SK-N-SH (cell line): ENCODE measurements around the gene S100A8. TPM values are rescaled to one million over a fixed set of nuclear protein-coding genes. Genes with fewer than 3 reads are reported as not detected.

Experiments used
- CTCF ChIA-PET: fragments of 300-600, 350-600 bp; formaldehyde crosslinking; extraction: SDS; loops from one replicate; lab custom pipeline; 2021; lab: Yijun Ruan, JAX
- POLR2A ChIA-PET: fragments of 350-600 bp; sonication (Branson Sonifier 250); formaldehyde crosslinking; extraction: SDS; loops from one replicate; lab custom pipeline; 2020; ENCODE audit warnings: antibody characterized with exemption, inconsistent platforms; lab: Yijun Ruan, JAX
- DNase-seq: peaks from one replicate; pipeline ENCODE4 v3.0.0; 2012
- H2AFZ ChIP-seq: fragments of 200-600 bp; sonication (generic); 2 replicates; pipeline ENCODE4 v1.8.1; 2016; ENCODE audit warnings: antibody characterized with exemption, mild to moderate bottlenecking, low read depth
- H3F3A ChIP-seq: fragments of 200-600 bp; sonication (generic); replicated peaks from 2 replicates; pipeline ENCODE3; 2016; ENCODE audit warnings: antibody characterized with exemption, mild to moderate bottlenecking; ENCODE audit not compliant: insufficient read depth
- H3K27ac ChIP-seq, 2 experiments: fragments of 200-500 bp in 1 of 2; fragments of 200-600 bp in 1 of 2; sonication (Bioruptor generic) in 1 of 2; sonication (generic), shearing (Covaris generic) in 1 of 2; 2 replicates each; pipeline versions ENCODE4 v1.5.1 to v1.6.1; 2014 to 2016; ENCODE audit warnings: low read depth in 2 of 2, inconsistent platforms in 1 of 2, low read length in 1 of 2, mild to moderate bottlenecking in 1 of 2, mixed read lengths in 1 of 2
- H3K27me3 ChIP-seq: fragments of 200-600 bp; sonication (generic), shearing (Covaris generic); 2 replicates; pipeline ENCODE4 v1.6.1; 2016; ENCODE audit warnings: mixed run types; ENCODE audit not compliant: insufficient read depth
- H3K36me3 ChIP-seq, 2 experiments: fragments of 200-500 bp in 1 of 2; fragments of 200-600 bp in 1 of 2; sonication (Bioruptor generic) in 1 of 2; sonication (generic) in 1 of 2; replicated peaks in 1 of 2; 2 replicates each; pipeline versions ENCODE3 to v1.5.1; 2014 to 2016; ENCODE audit warnings: low read length in 1 of 2, mild to moderate bottlenecking in 1 of 2; ENCODE audit not compliant: insufficient read depth in 2 of 2, control insufficient read depth in 1 of 2
- H3K4me1 ChIP-seq, 2 experiments: fragments of 200-500 bp in 1 of 2; fragments of 200-600 bp in 1 of 2; sonication (Bioruptor generic) in 1 of 2; sonication (generic), shearing (Covaris generic) in 1 of 2; 2 replicates each; pipeline versions ENCODE4 v1.5.1 to v1.6.1; 2014 to 2016; ENCODE audit warnings: low read depth in 1 of 2, low read length in 1 of 2, mixed run types in 1 of 2; ENCODE audit not compliant: insufficient read depth in 2 of 2, control insufficient read depth in 1 of 2
- H3K4me2 ChIP-seq: fragments of 200-600 bp; sonication (generic), shearing (Covaris generic); 2 replicates; pipeline ENCODE4 v1.6.1; 2017; ENCODE audit warnings: mixed run types
- H3K4me3 ChIP-seq, 2 experiments: fragments of 200-500 bp in 1 of 2; fragments of 200-600 bp in 1 of 2; sonication (Bioruptor generic) in 1 of 2; sonication (generic), shearing (Covaris generic) in 1 of 2; 2 replicates each; pipeline versions ENCODE4 v1.5.1 to v1.8.1; 2014 to 2016; ENCODE audit warnings: low read depth in 2 of 2, inconsistent platforms in 1 of 2, low read length in 1 of 2, mild to moderate bottlenecking in 1 of 2, mixed read lengths in 1 of 2, moderate library complexity in 1 of 2
- H3K79me2 ChIP-seq: fragments of 200-600 bp; sonication (generic); 2 replicates; pipeline ENCODE4 v1.8.1; 2017; ENCODE audit warnings: mild to moderate bottlenecking; ENCODE audit not compliant: insufficient read depth
- H3K9ac ChIP-seq: fragments of 200-600 bp; sonication (generic); 2 replicates; pipeline ENCODE4 v1.6.1; 2017; ENCODE audit warnings: mixed run types
- H3K9me2 ChIP-seq: fragments of 200-600 bp; sonication (generic); 2 replicates; pipeline ENCODE4 v1.6.1; 2017; ENCODE audit warnings: mixed run types
- H3K9me3 ChIP-seq: fragments of 200-600 bp; sonication (generic); 2 replicates; pipeline ENCODE4 v1.6.1; 2017; ENCODE audit warnings: mixed run types, mild to moderate bottlenecking, moderate library complexity
- H4K20me1 ChIP-seq: fragments of 200-600 bp; sonication (generic); 2 replicates; pipeline ENCODE4 v1.6.1; 2017; ENCODE audit warnings: mild to moderate bottlenecking, mixed run types; ENCODE audit not compliant: insufficient read depth
- ELF1 ChIP-seq: IDR thresholded peaks from 2 replicates; pipeline ENCODE4 v1.4.0; 2012
- EZH2phosphoT487 ChIP-seq: fragments of 200-600 bp; sonication (generic); IDR thresholded peaks from 2 replicates; pipeline ENCODE4 v1.6.1; 2017; ENCODE audit warnings: low read depth, mixed run types, mild to moderate bottlenecking, antibody characterized with exemption, moderate library complexity, borderline replicate concordance
- FOSL2 ChIP-seq: IDR thresholded peaks from 2 replicates; pipeline ENCODE4 v1.4.0; 2012; ENCODE audit warnings: low read depth, mild to moderate bottlenecking, moderate library complexity, borderline replicate concordance
- FOXJ3 ChIP-seq: sonication (generic); formaldehyde crosslinking; IDR thresholded peaks from 2 replicates; pipeline ENCODE4 v1.5.1; 2020; ENCODE audit warnings: mild to moderate bottlenecking, missing genetic modification reagents
- MEF2A ChIP-seq: IDR thresholded peaks from 2 replicates; pipeline ENCODE4 v1.4.0; 2012; ENCODE audit warnings: low read depth, borderline replicate concordance
- MXI1 ChIP-seq: IDR thresholded peaks from 2 replicates; pipeline ENCODE4 v1.6.1; 2012; ENCODE audit warnings: mild to moderate bottlenecking, low read depth, low read length, improper control_type of control experiment
- NRF1 ChIP-seq: IDR thresholded peaks from 2 replicates; pipeline ENCODE4 v1.6.1; 2012; ENCODE audit warnings: low read depth, mild to moderate bottlenecking, low read length
- RAD21 ChIP-seq: IDR thresholded peaks from 2 replicates; pipeline ENCODE4 v1.6.1; 2012; ENCODE audit warnings: mild to moderate bottlenecking, low read length
- RXRA ChIP-seq: IDR thresholded peaks from 2 replicates; pipeline ENCODE4 v1.4.0; 2012; ENCODE audit warnings: low read depth, mild to moderate bottlenecking, borderline replicate concordance
- TCF12 ChIP-seq: IDR thresholded peaks from 2 replicates; pipeline ENCODE4 v1.4.0; 2012
- WGBS: methylation state at CpG from one replicate; pipeline ENCODE4 v1.1.6; 2017; ENCODE audit warnings: low lambda C conversion rate; 5-methylcytosine and 5-hydroxymethylcytosine counted together
- polyA plus RNA-seq, 3 experiments: library from polyadenylated mRNA; depleted of rRNA; stranded (reverse); fragments of >200 nt; gene quantifications; 2 replicates each; pipeline ENCODE4 v1.2.3, GENCODE V29; 2012
- TF ChIP-seq, protein P1 (sequence below): IDR thresholded peaks from 2 replicates; pipeline ENCODE4 v1.4.0; 2012; ENCODE audit warnings: low read depth, borderline replicate concordance
- TF ChIP-seq, protein P2 (sequence below): IDR thresholded peaks from 2 replicates; pipeline ENCODE4 v1.4.0; 2012; ENCODE audit warnings: low read depth, borderline replicate concordance
- TF ChIP-seq, protein P3 (sequence below): IDR thresholded peaks from 2 replicates; pipeline ENCODE4; 2012

The S100A8 gene
- polyA plus RNA-seq (2012; rRNA removed) = not detected in 2 replicates
- polyA plus RNA-seq (2012; cell fraction: cytosol; rRNA removed) = not detected in 2 replicates
- not detected in 2 replicates for polyA plus RNA-seq (2012; cell fraction: nucleus; rRNA removed)

DNA sequence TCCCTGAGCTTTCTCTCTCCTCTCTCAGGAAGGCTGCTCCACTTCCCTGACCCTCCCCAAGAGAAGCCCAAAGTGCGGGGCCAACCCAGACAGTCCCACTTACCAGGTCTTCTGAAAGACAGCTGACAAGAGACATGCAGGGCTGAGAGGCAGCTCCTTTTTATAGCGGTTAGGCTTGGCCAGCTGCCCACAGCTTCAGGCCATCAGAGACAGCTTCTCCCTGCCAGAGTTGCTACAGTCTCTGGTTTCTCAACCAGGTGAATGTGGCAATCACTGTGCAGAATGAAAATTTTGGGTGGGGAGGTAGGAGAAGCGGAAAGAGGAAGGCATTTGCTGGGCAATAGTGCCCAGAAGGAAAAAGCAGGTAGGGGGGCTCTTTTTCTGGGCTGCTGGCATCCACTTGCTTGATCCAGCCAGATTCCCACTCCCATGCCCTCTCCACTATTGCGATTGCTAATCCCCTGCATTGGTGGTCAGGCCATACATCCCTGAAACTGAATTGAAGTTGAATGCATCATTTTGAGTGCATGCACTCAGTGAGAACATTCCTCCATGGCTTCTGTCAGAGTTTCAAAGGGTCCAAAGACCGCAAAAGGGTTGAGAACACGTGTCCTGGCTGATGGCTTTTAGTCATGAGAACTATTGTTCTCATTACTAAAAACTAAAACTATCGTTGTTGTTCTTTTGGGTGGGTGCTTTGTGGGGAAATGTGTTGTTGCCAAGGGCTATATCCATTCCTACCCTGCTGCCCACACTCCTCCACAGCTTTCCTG, at the start of gene S100A8:
Gene S100A8 (minus strand): TSS at position 136 of the 773 bp plus-strand sequence. CDS start 538 bp downstream, outside the sequence.
- Histone ChIP-seq H4K20me1 (no peaks in the 10 kb centered on the region), H3K27ac (no peak within 1 kb of the TSS), H3K4me2 (no peak within 1 kb of the TSS), H3F3A (no peaks in the 10 kb centered on the region), H3K9me2 (no peaks in the 10 kb centered on the region), H3K9ac (no peak within 1 kb of the TSS), H3K9me3 (no peaks in the 10 kb centered on the region), H3K79me2 (no peaks in the 10 kb centered on the region), H3K4me3 (no peak within 1 kb of the TSS), H3K27me3 (peaks cover 32% of the 10 kb centered on the region), H2AFZ (no peak within 1 kb of the TSS), H3K4me1 (no peaks in the 10 kb centered on the region), H3K36me3 (no peaks in the 10 kb centered on the region)
- ChIA-PET CTCF (interaction anchor here (1.8 kb wide), 1 partner anchor 104 kb away, joined by 6 read pairs; no protein-coding TSS in a partner anchor), POLR2A (no interaction called here)
- WGBS = 1% methylated on average over 7 of the region's 7 CpGs
- no peak for DNase-seq
- TF ChIP-seq, protein P1, sequence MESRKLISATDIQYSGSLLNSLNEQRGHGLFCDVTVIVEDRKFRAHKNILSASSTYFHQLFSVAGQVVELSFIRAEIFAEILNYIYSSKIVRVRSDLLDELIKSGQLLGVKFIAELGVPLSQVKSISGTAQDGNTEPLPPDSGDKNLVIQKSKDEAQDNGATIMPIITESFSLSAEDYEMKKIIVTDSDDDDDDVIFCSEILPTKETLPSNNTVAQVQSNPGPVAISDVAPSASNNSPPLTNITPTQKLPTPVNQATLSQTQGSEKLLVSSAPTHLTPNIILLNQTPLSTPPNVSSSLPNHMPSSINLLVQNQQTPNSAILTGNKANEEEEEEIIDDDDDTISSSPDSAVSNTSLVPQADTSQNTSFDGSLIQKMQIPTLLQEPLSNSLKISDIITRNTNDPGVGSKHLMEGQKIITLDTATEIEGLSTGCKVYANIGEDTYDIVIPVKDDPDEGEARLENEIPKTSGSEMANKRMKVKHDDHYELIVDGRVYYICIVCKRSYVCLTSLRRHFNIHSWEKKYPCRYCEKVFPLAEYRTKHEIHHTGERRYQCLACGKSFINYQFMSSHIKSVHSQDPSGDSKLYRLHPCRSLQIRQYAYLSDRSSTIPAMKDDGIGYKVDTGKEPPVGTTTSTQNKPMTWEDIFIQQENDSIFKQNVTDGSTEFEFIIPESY = no peak
- TF ChIP-seq, protein P2, sequence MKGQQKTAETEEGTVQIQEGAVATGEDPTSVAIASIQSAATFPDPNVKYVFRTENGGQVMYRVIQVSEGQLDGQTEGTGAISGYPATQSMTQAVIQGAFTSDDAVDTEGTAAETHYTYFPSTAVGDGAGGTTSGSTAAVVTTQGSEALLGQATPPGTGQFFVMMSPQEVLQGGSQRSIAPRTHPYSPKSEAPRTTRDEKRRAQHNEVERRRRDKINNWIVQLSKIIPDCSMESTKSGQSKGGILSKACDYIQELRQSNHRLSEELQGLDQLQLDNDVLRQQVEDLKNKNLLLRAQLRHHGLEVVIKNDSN = no peak
- no peak for TF ChIP-seq MEF2A
- no peak for TF ChIP-seq RXRA

DNA sequence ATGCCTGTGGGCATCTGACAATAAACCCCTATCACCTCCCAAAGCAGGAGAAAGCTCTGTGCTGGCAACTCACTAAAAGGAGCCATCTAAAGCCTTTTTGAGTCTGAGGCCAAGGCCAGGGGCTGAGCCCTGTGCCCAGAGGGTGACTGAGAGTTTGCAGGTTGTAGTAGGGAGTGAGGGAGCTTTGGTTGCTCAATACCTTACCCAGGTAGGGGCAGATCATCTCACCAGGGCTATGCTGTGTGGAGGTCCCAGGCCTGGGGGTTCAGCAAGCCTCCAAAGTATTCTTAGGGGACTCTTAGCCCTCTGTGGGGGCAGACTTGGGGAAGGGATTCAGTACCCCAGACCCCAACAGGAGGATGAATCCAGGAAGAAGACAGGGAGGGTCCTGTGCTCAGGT, 48.4 kb upstream of the S100A8 start:
- no peak overlapping the region for H3K4me3 ChIP-seq
- no peak for DNase-seq
- H3K9me3 ChIP-seq = no peaks in the 10 kb centered on the region
- no peaks in the 10 kb centered on the region for H3F3A ChIP-seq
- no peaks in the 10 kb centered on the region for H3K36me3 ChIP-seq
- H2AFZ ChIP-seq = no peak overlapping the region
- H3K9ac ChIP-seq = no peak overlapping the region
- H4K20me1 ChIP-seq = no peaks in the 10 kb centered on the region
- no peak overlapping the region for H3K27ac ChIP-seq
- no peaks in the 10 kb centered on the region for H3K9me2 ChIP-seq
- H3K27me3 ChIP-seq = peaks cover 4% of the 10 kb centered on the region; the same call in 1 of the 2 replicates
- CTCF ChIA-PET = interaction anchor here (0.6 to 1.7 kb wide), 3 partner anchors 27 to 177 kb away, joined by 3 to 7 read pairs (median 3); partner anchors contain the start of gene S100A14
- no peaks in the 10 kb centered on the region for H3K79me2 ChIP-seq
- POLR2A ChIA-PET = no interaction called here
- H3K4me1 ChIP-seq = no peaks in the 10 kb centered on the region
- H3K4me2 ChIP-seq = no peak overlapping the region
- TF ChIP-seq RXRA (no peak), ELF1 (no peak), TCF12 (no peak), NRF1 (no peak), MXI1 (no peak), FOXJ3 (no peak), MEF2A (no peak), RAD21 (no peak), FOSL2 (no peak), EZH2phosphoT487 (no peak)
- TF ChIP-seq, protein P3, sequence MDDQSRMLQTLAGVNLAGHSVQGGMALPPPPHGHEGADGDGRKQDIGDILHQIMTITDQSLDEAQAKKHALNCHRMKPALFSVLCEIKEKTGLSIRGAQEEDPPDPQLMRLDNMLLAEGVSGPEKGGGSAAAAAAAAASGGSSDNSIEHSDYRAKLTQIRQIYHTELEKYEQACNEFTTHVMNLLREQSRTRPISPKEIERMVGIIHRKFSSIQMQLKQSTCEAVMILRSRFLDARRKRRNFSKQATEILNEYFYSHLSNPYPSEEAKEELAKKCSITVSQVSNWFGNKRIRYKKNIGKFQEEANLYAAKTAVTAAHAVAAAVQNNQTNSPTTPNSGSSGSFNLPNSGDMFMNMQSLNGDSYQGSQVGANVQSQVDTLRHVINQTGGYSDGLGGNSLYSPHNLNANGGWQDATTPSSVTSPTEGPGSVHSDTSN = no peak
- TF ChIP-seq, protein P2 = no peak
- TF ChIP-seq, protein P1 = no peak
